ENCODE data around the gene ELAVL1.
"Not testable (repeated sequence)": the region's sequence is repeated elsewhere in the genome, so short reads cannot be mapped to it uniquely, and the experiment has no call there.

The ELAVL1 gene

GRCh38 chr19:8005534-8006256, at the start of gene ELAVL1:
Gene ELAVL1 (minus strand): TSS chr19:8005641. CDS start chr19:7991815, 13,826 bp downstream.
- DNase-seq, result peak; percentile 66

GRCh38 chr19:8054169-8054568, 48.7 kb upstream of the ELAVL1 start:
- DNase-seq, result no peak

GRCh38 chr19:8052464-8052859, 47.0 kb upstream of the ELAVL1 start, which contains the start of gene CCL25:
Gene CCL25 (plus strand): TSS chr19:8052760. CDS start chr19:8053050, 290 bp downstream.
- no peak for DNase-seq

GRCh38 chr19:8050274-8051096, 45.0 kb upstream of the ELAVL1 start:
- DNase-seq, result no peak

GRCh38 chr19:8046569-8047165, 41.2 kb upstream of the ELAVL1 start:
- DNase-seq, result no peak

- no peak for DNase-seq
Measured at GRCh38 chr19:8045872-8046568, 40.6 kb upstream of the ELAVL1 start.

GRCh38 chr19:8044018-8044417, 38.6 kb upstream of the ELAVL1 start:
- DNase-seq, result no peak

- no peak for DNase-seq
Measured at GRCh38 chr19:8042900-8043299, 37.5 kb upstream of the ELAVL1 start.

GRCh38 chr19:8041531-8041931, 36.1 kb upstream of the ELAVL1 start:
- DNase-seq, result no peak

GRCh38 chr19:8039231-8039630, 33.8 kb upstream of the ELAVL1 start:
- no peak for DNase-seq

GRCh38 chr19:8038815-8039214, 33.4 kb upstream of the ELAVL1 start:
- no peak for DNase-seq

- no peak for DNase-seq
Measured at GRCh38 chr19:8036434-8037099, 31.1 kb upstream of the ELAVL1 start.

- DNase-seq, result no peak
Measured at GRCh38 chr19:8034178-8034525, 28.7 kb upstream of the ELAVL1 start.

GRCh38 chr19:8033287-8034177, 28.1 kb upstream of the ELAVL1 start:
- not testable (repeated sequence) for DNase-seq

- DNase-seq, result no peak
Measured at GRCh38 chr19:8030960-8031359, 25.5 kb upstream of the ELAVL1 start.

- DNase-seq, result no peak
Measured at GRCh38 chr19:8028951-8029491, 23.6 kb upstream of the ELAVL1 start.

- no peak for DNase-seq
Measured at GRCh38 chr19:8025316-8025715, 19.9 kb upstream of the ELAVL1 start.

- DNase-seq, result not testable (repeated sequence)
Measured at GRCh38 chr19:8024256-8024655, 18.8 kb upstream of the ELAVL1 start.

GRCh38 chr19:8023371-8023770, 17.9 kb upstream of the ELAVL1 start:
- DNase-seq, result no peak

GRCh38 chr19:8022275-8022674, 16.8 kb upstream of the ELAVL1 start:
- no peak for DNase-seq

- no peak for DNase-seq
Measured at GRCh38 chr19:8021374-8021773, 15.9 kb upstream of the ELAVL1 start.

All from DMS79 (cell line).